Activated naive CD4-positive, alpha-beta T cell treated with anti-CD3 and anti-CD28 coated beads, Interleukin-2, amount 50 U/mL, for 24 hours (primary cell): ENCODE measurements around the gene LTBP1.

Experiments used
- H3K27ac Mint-ChIP-seq: one replicate; pipeline ENCODE4 v1.8.0; 2021; ENCODE audit warnings: mild to moderate bottlenecking, mixed read lengths
- H3K27me3 Mint-ChIP-seq: one replicate; pipeline ENCODE4 v1.8.0; 2021; ENCODE audit warnings: mixed read lengths
- H3K36me3 Mint-ChIP-seq: one replicate; pipeline ENCODE4 v1.8.0; 2021; ENCODE audit warnings: mixed read lengths
- H3K4me1 Mint-ChIP-seq: one replicate; pipeline ENCODE4 v1.8.0; 2021; ENCODE audit warnings: mixed read lengths
- H3K4me3 Mint-ChIP-seq: one replicate; pipeline ENCODE4 v1.8.0; 2021; ENCODE audit warnings: mild to moderate bottlenecking, mixed read lengths
- H3K9me3 Mint-ChIP-seq: one replicate; pipeline ENCODE4 v1.8.0; 2021; ENCODE audit warnings: mixed read lengths

LTBP1 gene

GRCh38 chr2:33108483-33109443 is 162.0 kb downstream of the LTBP1 start:
- no peaks in the 10 kb centered on the region for H3K9me3 Mint-ChIP-seq
- no peaks in the 10 kb centered on the region for H3K4me1 Mint-ChIP-seq
- no peak overlapping the region for H3K27ac Mint-ChIP-seq
- H3K27me3 Mint-ChIP-seq, result peaks cover 14% of the 10 kb centered on the region
- H3K4me3 Mint-ChIP-seq, result no peak overlapping the region
- H3K36me3 Mint-ChIP-seq, result no peaks in the 10 kb centered on the region

DNA sequence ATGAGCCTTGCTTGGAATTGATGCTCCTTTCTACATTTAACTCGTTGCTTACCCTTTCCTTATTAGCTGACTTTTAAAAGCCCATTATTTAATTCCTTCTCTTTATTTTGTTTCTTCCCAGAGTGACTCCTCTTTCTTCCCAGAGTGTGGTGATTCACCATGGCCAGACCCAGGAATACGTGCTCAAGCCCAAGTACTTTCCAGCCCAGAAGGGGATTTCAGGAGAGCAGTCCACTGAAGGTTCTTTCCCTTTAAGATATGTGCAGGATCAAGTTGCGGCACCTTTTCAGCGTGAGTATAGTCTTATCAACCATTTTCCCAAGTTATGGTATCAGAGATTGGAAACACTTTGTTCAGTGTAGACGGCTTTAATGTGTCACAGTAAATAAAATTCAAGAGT is 163.7 kb downstream of the LTBP1 start:
- H3K4me3 Mint-ChIP-seq, result no peak overlapping the region
- H3K27ac Mint-ChIP-seq, result no peak overlapping the region
- no peaks in the 10 kb centered on the region for H3K4me1 Mint-ChIP-seq
- no peaks in the 10 kb centered on the region for H3K36me3 Mint-ChIP-seq
- peaks cover 11% of the 10 kb centered on the region for H3K27me3 Mint-ChIP-seq
- no peaks in the 10 kb centered on the region for H3K9me3 Mint-ChIP-seq

DNA sequence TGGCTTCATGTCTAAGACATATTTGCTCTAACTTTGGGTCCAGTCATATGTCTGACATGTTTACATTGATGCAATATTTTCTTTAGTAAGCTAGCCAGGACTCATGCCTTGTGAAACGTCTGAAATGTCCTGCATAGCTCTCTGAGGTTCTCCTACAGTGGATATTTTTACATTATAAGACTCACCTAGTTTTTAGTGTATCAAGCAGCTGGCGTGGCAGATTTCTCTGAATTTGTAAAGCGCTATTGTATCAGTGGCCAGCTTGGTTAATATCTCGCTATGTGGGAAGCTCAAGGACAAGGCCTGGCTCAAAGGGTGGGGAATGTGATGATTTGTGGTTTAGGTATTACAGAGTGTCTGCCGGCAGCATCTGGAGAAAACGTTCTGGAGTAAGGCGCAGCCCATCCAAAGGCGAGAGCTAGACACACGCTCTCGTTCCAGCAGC is 164.3 kb downstream of the LTBP1 start:
- no peaks in the 10 kb centered on the region for H3K36me3 Mint-ChIP-seq
- no peaks in the 10 kb centered on the region for H3K4me1 Mint-ChIP-seq
- H3K4me3 Mint-ChIP-seq, result no peak overlapping the region
- no peak overlapping the region for H3K27ac Mint-ChIP-seq
- peaks cover 11% of the 10 kb centered on the region for H3K27me3 Mint-ChIP-seq
- no peaks in the 10 kb centered on the region for H3K9me3 Mint-ChIP-seq

DNA sequence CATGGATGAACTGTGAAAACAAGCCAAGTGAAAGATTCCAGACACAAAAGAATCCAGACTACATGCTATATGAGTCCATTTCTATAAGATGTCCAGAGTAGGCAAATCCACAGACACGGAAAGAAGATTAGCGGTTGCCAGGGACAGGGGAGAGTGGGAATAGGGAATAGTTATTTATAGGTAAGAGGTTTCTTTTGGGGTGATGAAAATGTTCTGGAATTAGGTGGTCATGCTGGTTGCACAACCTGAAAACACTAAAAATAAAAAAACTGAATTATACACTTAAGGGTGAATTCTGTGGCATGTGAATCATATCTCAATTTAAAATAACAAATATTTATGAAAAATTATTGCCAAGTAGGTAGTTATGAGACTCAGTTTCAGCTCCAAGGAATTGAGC is 168.4 kb downstream of the LTBP1 start:
- no peaks in the 10 kb centered on the region for H3K9me3 Mint-ChIP-seq
- H3K27me3 Mint-ChIP-seq, result peaks cover 6% of the 10 kb centered on the region
- no peak overlapping the region for H3K27ac Mint-ChIP-seq
- H3K4me1 Mint-ChIP-seq, result no peaks in the 10 kb centered on the region
- no peak overlapping the region for H3K4me3 Mint-ChIP-seq
- no peaks in the 10 kb centered on the region for H3K36me3 Mint-ChIP-seq

DNA sequence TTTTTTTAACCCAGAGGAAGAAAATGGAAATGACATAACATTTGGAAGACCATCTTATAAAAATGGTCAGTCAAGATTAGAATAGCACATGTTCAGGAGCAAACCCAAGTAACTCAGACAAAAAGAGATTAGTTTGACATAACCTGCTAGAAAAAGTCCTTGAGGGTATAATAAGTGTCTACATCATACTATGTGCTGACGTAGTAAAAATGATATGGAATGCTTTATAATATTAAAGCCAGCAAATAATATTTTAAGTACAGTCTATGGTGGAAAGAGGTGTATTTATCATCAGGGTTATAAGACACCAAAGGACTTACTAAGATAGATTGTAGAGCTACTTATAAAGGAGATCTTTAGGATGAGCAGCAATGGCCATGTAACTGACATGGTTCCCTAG is 169.0 kb downstream of the LTBP1 start:
- no peaks in the 10 kb centered on the region for H3K36me3 Mint-ChIP-seq
- H3K9me3 Mint-ChIP-seq, result no peaks in the 10 kb centered on the region
- H3K27ac Mint-ChIP-seq, result no peak overlapping the region

DNA sequence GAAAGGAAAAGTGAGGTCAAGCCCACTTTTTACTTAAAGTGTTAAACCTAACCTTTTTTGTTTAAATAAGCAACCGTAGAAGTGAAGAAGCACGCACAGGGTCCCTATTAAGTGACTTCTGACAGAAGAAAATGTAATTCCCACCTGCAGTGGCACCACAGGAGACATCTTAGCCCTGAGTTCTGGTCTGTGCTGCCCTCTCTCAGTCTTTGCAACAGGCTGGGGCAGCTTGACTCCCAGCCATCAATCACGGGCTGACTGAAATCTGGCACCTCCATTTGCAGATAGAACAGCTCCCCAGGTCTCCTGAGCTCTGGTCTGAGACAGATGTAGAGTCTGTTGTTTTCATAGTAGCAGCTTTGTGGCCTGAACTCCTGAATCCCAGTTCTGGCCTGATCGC is 170.0 kb downstream of the LTBP1 start:
- Mint-ChIP-seq H3K27me3 (no peaks in the 10 kb centered on the region), H3K27ac (no peak overlapping the region), H3K4me3 (no peak overlapping the region)

More for the DNA sequence above, 169.0 kb downstream of the LTBP1 start:
- H3K27me3 Mint-ChIP-seq, result peaks cover 3% of the 10 kb centered on the region
- no peak overlapping the region for H3K4me3 Mint-ChIP-seq
- H3K4me1 Mint-ChIP-seq, result no peaks in the 10 kb centered on the region

DNA sequence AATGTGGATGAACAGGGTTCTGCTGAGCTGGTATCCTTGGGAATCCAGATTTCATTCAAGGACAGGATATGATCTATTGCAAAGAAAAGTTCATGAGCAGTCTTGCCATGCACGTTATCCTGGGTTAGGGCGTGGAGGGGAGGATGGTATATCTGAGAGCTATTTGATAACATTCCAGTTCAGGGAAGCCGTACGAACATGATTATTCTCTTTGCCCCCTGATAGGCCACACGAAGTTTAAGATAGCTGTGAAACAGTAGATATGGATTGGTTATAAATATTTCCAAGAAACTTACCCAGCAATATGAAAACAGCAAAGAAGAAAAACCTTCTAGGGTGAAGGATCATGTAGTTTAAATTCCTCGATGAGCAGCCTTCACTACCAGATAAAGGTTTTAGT is 171.9 kb downstream of the LTBP1 start:
- H3K4me3 Mint-ChIP-seq, result no peak overlapping the region
- H3K9me3 Mint-ChIP-seq, result no peaks in the 10 kb centered on the region
- no peak overlapping the region for H3K27ac Mint-ChIP-seq
- H3K4me1 Mint-ChIP-seq, result no peaks in the 10 kb centered on the region
- no peaks in the 10 kb centered on the region for H3K27me3 Mint-ChIP-seq
- no peaks in the 10 kb centered on the region for H3K36me3 Mint-ChIP-seq

More for the DNA sequence above, 170.0 kb downstream of the LTBP1 start:
- Mint-ChIP-seq H3K9me3 (no peaks in the 10 kb centered on the region), H3K36me3 (no peaks in the 10 kb centered on the region), H3K4me1 (no peaks in the 10 kb centered on the region)

- Mint-ChIP-seq H3K36me3 (no peaks in the 10 kb centered on the region), H3K27me3 (no peaks in the 10 kb centered on the region), H3K9me3 (no peaks in the 10 kb centered on the region), H3K27ac (no peak overlapping the region), H3K4me1 (no peaks in the 10 kb centered on the region), H3K4me3 (no peak overlapping the region)
Measured at GRCh38 chr2:33121416-33121815, 174.7 kb downstream of the LTBP1 start.

- H3K27ac Mint-ChIP-seq, result no peak overlapping the region
- peaks cover 1% of the 10 kb centered on the region for H3K27me3 Mint-ChIP-seq
- no peaks in the 10 kb centered on the region for H3K4me1 Mint-ChIP-seq
- H3K36me3 Mint-ChIP-seq, result no peaks in the 10 kb centered on the region
- H3K4me3 Mint-ChIP-seq, result no peak overlapping the region
- no peaks in the 10 kb centered on the region for H3K9me3 Mint-ChIP-seq
Measured at GRCh38 chr2:33121925-33122324, 175.2 kb downstream of the LTBP1 start.

DNA sequence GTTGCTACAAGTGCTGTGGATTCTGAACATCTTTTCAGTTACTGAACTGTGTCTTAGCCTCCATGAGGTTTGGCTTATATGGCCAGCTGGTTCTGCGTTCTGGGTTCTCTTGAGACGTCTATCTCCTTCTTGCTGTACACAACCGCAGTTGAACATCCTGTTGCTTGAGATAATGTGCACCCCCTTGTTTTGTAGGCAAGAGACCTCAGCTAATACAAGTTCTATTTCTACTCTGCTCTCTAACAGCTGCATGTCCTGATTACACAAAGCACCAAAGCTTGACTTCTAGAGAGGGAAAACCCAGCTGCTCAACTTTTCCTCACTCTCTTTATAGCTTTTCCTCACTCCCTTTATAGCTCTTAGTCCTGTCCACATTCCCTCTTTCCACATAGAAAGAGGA is 176.0 kb downstream of the LTBP1 start:
- no peaks in the 10 kb centered on the region for H3K9me3 Mint-ChIP-seq
- no peaks in the 10 kb centered on the region for H3K36me3 Mint-ChIP-seq
- no peak overlapping the region for H3K27ac Mint-ChIP-seq
- H3K27me3 Mint-ChIP-seq, result peaks cover 6% of the 10 kb centered on the region
- H3K4me1 Mint-ChIP-seq, result no peaks in the 10 kb centered on the region
- H3K4me3 Mint-ChIP-seq, result no peak overlapping the region

- peaks cover 7% of the 10 kb centered on the region for H3K27me3 Mint-ChIP-seq
- H3K27ac Mint-ChIP-seq, result no peak overlapping the region
- H3K4me1 Mint-ChIP-seq, result no peaks in the 10 kb centered on the region
- H3K4me3 Mint-ChIP-seq, result no peak overlapping the region
- no peaks in the 10 kb centered on the region for H3K9me3 Mint-ChIP-seq
- no peaks in the 10 kb centered on the region for H3K36me3 Mint-ChIP-seq
Measured at GRCh38 chr2:33123216-33123615, 176.5 kb downstream of the LTBP1 start.

GRCh38 chr2:33126552-33126951 is 179.8 kb downstream of the LTBP1 start:
- no peak overlapping the region for H3K4me3 Mint-ChIP-seq
- no peak overlapping the region for H3K27ac Mint-ChIP-seq
- H3K27me3 Mint-ChIP-seq, result peaks cover 7% of the 10 kb centered on the region
- H3K9me3 Mint-ChIP-seq, result no peaks in the 10 kb centered on the region
- no peaks in the 10 kb centered on the region for H3K4me1 Mint-ChIP-seq
- no peaks in the 10 kb centered on the region for H3K36me3 Mint-ChIP-seq

- Mint-ChIP-seq H3K4me3 (no peak overlapping the region), H3K9me3 (no peaks in the 10 kb centered on the region), H3K4me1 (no peaks in the 10 kb centered on the region), H3K27me3 (peaks cover 7% of the 10 kb centered on the region), H3K27ac (no peak overlapping the region), H3K36me3 (no peaks in the 10 kb centered on the region)
Measured at GRCh38 chr2:33126958-33127357, 180.2 kb downstream of the LTBP1 start.

DNA sequence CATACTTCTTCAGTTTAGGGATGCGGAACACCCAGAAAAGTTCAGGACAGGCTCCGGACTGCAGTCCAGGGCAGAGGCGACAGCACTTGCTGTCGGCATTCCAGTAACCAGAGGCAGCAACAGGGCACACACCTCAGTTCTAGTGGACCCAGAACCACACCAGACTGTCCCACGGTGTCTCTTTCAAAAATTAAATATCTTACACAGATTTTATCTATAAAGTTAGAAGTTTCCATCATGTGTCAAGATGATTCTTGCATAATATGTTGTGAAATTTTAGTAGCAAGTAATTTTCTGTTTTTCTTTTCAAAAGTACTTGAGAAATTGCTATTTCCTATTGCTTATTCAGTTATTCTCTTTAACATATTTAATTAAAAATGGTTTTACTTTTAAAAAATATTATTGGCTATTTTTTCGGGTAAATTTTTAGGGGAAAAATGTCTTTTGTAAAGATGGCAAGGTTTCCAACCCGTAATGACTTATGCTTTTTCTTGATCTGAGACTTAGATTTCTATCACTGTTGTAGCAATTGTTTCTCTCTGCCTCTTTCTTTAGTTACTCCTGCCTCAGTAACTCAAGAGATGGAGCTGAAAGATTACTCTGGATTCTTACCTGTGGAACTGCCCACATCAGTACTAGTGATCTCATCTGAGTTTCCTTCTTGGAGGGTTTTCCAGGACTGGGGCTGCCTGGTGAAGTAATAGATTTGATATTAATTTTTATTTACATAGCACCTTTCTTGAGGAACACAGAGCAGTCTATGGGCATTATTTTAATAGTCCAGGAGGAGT is 182.7 kb downstream of the LTBP1 start:
- H3K27ac Mint-ChIP-seq, result no peak overlapping the region
- H3K36me3 Mint-ChIP-seq, result no peaks in the 10 kb centered on the region
- H3K9me3 Mint-ChIP-seq, result no peaks in the 10 kb centered on the region
- peaks cover 8% of the 10 kb centered on the region for H3K27me3 Mint-ChIP-seq
- no peak overlapping the region for H3K4me3 Mint-ChIP-seq
- H3K4me1 Mint-ChIP-seq, result no peaks in the 10 kb centered on the region

DNA sequence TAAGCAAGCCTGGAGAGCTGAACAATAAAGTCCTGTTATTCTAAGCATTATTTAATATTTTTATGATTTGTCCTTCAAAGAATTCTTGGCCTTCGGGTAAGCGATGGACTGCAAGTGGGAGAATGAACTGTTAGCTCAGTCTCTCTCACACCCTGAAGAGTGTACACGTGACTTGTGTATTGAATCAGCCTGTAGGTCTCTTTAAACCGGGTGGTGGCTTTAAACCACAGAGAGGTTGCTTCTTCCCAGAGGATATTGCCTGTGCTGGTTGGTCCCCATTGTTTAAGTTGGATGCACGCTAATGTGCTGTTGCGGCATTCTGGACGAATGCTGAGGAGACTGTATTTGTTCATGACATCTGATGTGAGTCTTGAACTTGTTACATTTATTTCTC is 183.3 kb downstream of the LTBP1 start:
- Mint-ChIP-seq H3K36me3 (no peaks in the 10 kb centered on the region), H3K27me3 (peaks cover 8% of the 10 kb centered on the region), H3K4me3 (no peak overlapping the region), H3K9me3 (no peaks in the 10 kb centered on the region), H3K27ac (no peak overlapping the region), H3K4me1 (no peaks in the 10 kb centered on the region)

DNA sequence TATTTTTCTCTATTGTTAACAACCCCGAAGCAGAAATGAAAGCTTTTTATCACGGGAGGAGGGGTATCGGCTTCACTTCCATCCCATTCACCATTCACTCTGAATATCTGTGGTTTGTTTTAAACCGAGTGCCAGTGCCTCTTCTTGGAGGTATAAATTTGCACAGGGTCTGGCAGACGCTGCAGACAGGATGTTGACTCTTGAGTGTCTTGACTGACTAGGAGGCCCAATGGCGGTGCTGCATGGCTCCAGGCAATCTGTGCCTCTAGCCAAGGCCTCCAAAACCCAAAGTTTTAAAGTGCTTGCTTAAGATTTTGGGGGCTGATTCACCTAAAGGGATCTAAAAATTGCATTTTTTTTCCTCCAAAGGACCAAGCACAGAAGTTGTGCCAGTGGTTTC is 183.8 kb downstream of the LTBP1 start:
- no peaks in the 10 kb centered on the region for H3K36me3 Mint-ChIP-seq
- H3K9me3 Mint-ChIP-seq, result no peaks in the 10 kb centered on the region
- H3K27ac Mint-ChIP-seq, result no peak overlapping the region
- H3K4me1 Mint-ChIP-seq, result no peaks in the 10 kb centered on the region
- H3K4me3 Mint-ChIP-seq, result no peak overlapping the region
- peaks cover 8% of the 10 kb centered on the region for H3K27me3 Mint-ChIP-seq
